ENCODE measurements around the gene MUTYH.

DNA sequence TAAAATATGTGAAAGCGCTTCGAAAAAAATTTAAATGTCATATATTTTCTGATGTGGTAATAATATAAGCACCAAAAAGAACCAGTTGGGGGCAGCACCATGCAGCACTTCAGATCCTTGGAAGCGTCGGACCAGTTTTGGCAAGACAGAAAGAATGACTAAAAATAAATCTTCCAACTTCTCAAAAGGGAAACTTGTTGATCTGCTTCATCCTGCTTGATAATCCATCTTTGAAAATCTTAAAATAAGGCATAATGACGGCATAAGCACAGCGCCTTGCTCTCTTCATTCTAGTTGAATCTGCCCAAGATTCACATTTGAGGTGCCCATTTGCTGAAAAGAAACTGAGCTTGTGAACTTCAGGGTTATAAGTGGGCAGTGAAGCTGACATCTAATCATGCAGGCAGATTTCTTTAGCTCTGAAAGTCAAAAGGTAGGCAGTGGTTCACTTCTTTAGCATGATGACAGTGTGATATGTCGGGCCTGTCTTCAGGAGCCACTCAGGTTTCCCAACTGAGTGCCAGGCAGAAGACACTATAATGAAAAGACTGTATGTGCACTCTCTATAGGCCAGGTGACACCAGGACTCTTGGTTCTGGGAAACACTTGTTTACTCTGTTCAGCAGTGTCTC lies 19.8 kb upstream of the MUTYH start:
- no peak for TF ChIP-seq POLR2A (IDR thresholded peaks at IDR 0.05)
- TF ChIP-seq, protein P1, sequence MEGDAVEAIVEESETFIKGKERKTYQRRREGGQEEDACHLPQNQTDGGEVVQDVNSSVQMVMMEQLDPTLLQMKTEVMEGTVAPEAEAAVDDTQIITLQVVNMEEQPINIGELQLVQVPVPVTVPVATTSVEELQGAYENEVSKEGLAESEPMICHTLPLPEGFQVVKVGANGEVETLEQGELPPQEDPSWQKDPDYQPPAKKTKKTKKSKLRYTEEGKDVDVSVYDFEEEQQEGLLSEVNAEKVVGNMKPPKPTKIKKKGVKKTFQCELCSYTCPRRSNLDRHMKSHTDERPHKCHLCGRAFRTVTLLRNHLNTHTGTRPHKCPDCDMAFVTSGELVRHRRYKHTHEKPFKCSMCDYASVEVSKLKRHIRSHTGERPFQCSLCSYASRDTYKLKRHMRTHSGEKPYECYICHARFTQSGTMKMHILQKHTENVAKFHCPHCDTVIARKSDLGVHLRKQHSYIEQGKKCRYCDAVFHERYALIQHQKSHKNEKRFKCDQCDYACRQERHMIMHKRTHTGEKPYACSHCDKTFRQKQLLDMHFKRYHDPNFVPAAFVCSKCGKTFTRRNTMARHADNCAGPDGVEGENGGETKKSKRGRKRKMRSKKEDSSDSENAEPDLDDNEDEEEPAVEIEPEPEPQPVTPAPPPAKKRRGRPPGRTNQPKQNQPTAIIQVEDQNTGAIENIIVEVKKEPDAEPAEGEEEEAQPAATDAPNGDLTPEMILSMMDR (IDR thresholded peaks at IDR 0.05), result peak; percentile 58 to 88 (median 78)
